SJSA1 (cell line): ENCODE measurements around the gene ARHGEF28. TPM values are rescaled to one million over a fixed set of nuclear protein-coding genes. Genes with fewer than 3 reads are reported as not detected.

ENCODE experiments used
- DNase-seq, 2 experiments: peaks; one replicate each; pipeline ENCODE4 v3.0.0-alpha.2; 2015 to 2020; ENCODE audit warnings: low spot score in 2 of 2, low read depth in 1 of 2
- H3K27ac ChIP-seq: fragments of 250-450 bp; sonication (Bioruptor Pico); 2 replicates; pipeline ENCODE4 v1.5.1; 2020; ENCODE audit warnings: mild to moderate bottlenecking, moderate library complexity
- H3K27me3 ChIP-seq: fragments of 250-450 bp; sonication (Bioruptor Pico); replicated peaks from 2 replicates; pipeline ENCODE4 v1.5.1; 2020; ENCODE audit warnings: mild to moderate bottlenecking, moderate library complexity
- H3K36me3 ChIP-seq: fragments of 250-450 bp; sonication (Bioruptor Pico); 2 replicates; pipeline ENCODE4 v1.5.1; 2020; ENCODE audit warnings: mild to moderate bottlenecking
- H3K4me1 ChIP-seq: fragments of 250-450 bp; sonication (Bioruptor Pico); replicated peaks from 2 replicates; pipeline ENCODE4 v1.6.1; 2021; ENCODE audit warnings: mild to moderate bottlenecking
- H3K4me3 ChIP-seq: fragments of 250-450 bp; sonication (Bioruptor Pico); 2 replicates; pipeline ENCODE4 v1.5.1; 2020; ENCODE audit warnings: mild to moderate bottlenecking
- H3K9me3 ChIP-seq: fragments of 250-450 bp; sonication (Bioruptor Pico); replicated peaks from 2 replicates; pipeline ENCODE4 v1.5.1; 2020; ENCODE audit warnings: mild to moderate bottlenecking
- total RNA-seq: library from RNA; depleted of rRNA; stranded (reverse); fragments of >200 nt; shearing (Covaris generic); gene quantifications from 2 replicates; pipeline ENCODE4 v1.2.3, GENCODE V29; 2014

ARHGEF28 gene
- total RNA-seq, 1 experiment from 2014 or later: 20.2 TPM

- Histone ChIP-seq H3K9me3 (no peaks in the 10 kb centered on the region), H3K36me3 (no peaks in the 10 kb centered on the region), H3K4me3 (no peak overlapping the region), H3K27me3 (no peaks in the 10 kb centered on the region), H3K27ac (no peak overlapping the region), H3K4me1 (peaks cover 25% of the 10 kb centered on the region)
- DNase-seq: no peak
These were observed 102.7 kb downstream of the ARHGEF28 start for GRCh38 chr5:73728493-73729273.

DNA sequence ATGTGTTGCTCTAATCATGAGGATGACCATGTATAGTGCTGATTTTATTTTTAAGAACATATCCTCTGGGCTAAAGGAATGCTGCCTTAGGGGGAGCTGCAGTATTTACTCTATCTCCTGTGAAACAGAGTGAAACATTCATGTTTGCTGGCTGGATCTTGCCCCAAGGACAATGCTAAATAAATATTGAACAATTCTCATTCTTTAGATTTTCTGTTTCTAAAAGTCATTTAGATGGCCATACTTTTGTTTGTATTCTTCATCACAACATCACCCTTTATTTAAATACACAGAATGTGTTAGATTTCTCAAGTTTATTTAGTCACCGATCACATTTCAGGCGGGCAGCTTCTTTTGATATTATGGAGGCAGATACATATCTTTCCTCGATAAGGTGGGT lies 103.3 kb downstream of the ARHGEF28 start:
- H3K36me3 ChIP-seq: no peaks in the 10 kb centered on the region
- H3K4me3 ChIP-seq: no peak overlapping the region
- H3K4me1 ChIP-seq: peaks cover 25% of the 10 kb centered on the region
- H3K27ac ChIP-seq: peak overlapping the region; percentile 4
- peak in 1 of 2 experiments; percentile 54 for DNase-seq
- no peaks in the 10 kb centered on the region for H3K9me3 ChIP-seq
- no peaks in the 10 kb centered on the region for H3K27me3 ChIP-seq

GRCh38 chr5:73732045-73732444 lies 106.0 kb downstream of the ARHGEF28 start:
- Histone ChIP-seq H3K36me3 (no peaks in the 10 kb centered on the region), H3K27me3 (no peaks in the 10 kb centered on the region), H3K4me3 (no peak overlapping the region), H3K9me3 (no peaks in the 10 kb centered on the region), H3K4me1 (peaks cover 15% of the 10 kb centered on the region), H3K27ac (no peak overlapping the region)
- DNase-seq: no peak

- no peak overlapping the region for H3K4me3 ChIP-seq
- no peaks in the 10 kb centered on the region for H3K9me3 ChIP-seq
- H3K27me3 ChIP-seq: no peaks in the 10 kb centered on the region
- no peaks in the 10 kb centered on the region for H3K36me3 ChIP-seq
- DNase-seq: no peak
- no peak overlapping the region for H3K27ac ChIP-seq
- peaks cover 12% of the 10 kb centered on the region for H3K4me1 ChIP-seq
These were observed 107.2 kb downstream of the ARHGEF28 start for GRCh38 chr5:73733219-73733618.

DNA sequence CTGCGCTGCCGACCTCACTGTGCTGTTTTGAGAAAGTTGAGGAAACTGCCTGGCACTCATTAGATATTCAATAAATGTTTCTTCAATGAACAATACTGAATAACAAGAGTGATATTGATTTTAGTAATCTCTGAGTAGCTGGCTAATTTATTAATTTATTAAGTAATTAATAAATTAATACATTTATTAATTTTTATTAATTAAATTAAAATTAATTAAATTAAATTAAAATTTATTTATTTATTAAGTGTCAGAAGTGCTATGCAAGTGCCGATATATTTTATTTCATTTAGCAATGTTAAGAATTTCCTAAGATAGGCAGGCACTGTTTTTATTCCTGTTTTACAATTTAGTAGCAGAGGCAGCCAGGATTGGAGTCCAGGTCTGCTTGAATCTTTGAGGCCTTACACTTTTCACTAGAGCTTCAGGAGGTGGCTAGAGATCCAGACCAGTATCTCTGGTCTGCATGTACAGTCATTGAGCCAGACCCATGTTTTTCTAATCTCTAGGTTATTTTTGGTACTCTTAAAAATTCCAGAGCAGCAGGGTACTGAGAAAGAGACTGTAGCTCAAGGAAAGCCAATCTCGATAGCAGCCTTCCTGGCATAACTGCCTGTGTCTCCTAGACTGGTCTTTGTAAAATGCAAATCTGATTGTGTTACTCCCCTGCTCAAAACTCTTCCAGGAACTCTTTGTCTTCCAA lies 109.2 kb downstream of the ARHGEF28 start:
- Histone ChIP-seq H3K27ac (no peak overlapping the region), H3K36me3 (no peaks in the 10 kb centered on the region), H3K27me3 (no peaks in the 10 kb centered on the region), H3K4me1 (peaks cover 1% of the 10 kb centered on the region), H3K4me3 (no peak overlapping the region), H3K9me3 (no peaks in the 10 kb centered on the region)
- no peak for DNase-seq

DNA sequence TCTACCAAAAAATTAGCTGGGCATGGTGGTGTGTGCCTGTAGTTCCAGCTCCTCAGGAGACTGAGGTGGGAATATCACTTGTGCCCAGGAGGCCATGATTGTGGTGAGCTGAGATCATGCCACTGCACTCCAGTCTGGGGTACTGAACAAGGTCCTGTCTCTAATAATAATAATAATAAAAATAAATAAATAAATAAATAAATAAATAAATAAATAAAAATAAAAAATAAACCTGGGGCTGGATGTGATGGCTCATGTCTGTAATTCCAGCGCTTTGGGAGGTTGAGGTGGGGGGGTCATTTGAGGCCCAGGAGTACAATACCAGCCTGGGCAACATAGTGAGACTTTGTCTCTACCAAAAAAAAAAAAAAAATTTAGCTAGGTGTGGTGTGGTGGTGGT lies 113.7 kb downstream of the ARHGEF28 start:
- no peak overlapping the region for H3K27ac ChIP-seq
- peaks cover 10% of the 10 kb centered on the region for H3K4me1 ChIP-seq
- DNase-seq: no peak
- no peaks in the 10 kb centered on the region for H3K36me3 ChIP-seq
- H3K9me3 ChIP-seq: no peaks in the 10 kb centered on the region
- H3K27me3 ChIP-seq: no peaks in the 10 kb centered on the region
- no peak overlapping the region for H3K4me3 ChIP-seq

DNA sequence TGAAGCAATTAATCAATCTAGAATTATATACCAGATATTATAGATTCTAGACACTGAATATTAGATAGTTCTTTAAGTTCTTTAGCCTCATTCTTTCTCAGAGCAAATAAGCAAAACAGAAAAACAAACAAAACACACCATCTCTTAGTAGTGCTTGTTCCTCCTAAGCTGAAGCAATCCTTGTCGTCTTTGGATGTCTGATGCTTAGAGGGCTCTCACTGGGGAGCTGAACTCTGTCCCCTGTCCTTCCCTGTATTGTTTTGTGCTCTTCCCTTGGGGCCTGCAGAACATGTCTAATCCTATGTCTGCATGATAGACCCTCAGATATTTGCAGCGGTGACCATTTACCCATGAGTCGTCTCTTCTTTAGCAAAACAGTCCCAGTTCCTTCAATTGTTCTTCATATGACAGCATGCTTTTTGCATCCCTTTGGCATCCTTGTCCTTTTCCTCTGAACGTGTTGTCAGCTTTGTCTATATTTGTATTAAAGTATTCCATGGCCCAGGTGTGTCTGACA lies 114.3 kb downstream of the ARHGEF28 start:
- Histone ChIP-seq H3K4me1 (peaks cover 10% of the 10 kb centered on the region), H3K27me3 (no peaks in the 10 kb centered on the region), H3K27ac (no peak overlapping the region), H3K36me3 (no peaks in the 10 kb centered on the region), H3K9me3 (no peaks in the 10 kb centered on the region), H3K4me3 (no peak overlapping the region)
- no peak for DNase-seq

DNA sequence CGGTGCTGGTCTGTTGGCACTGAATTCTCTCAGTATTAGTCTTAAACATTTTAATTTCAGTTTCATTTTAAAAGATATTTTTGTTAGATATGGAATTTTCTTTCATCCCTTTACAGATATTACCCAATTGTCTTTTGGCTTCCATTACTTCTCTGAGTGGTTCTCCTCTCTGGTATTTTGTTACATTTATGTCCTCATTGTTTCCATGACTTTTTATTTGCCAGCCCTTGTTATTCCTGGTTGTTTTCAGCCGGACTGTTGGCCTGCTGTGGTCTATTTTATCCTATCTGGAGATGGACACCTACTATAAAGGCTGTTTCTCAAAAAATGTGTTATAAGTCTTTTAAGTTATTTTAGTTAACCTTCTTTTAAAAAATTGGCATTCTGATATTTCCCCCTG lies 117.2 kb downstream of the ARHGEF28 start:
- no peak overlapping the region for H3K27ac ChIP-seq
- H3K36me3 ChIP-seq: no peaks in the 10 kb centered on the region
- H3K4me3 ChIP-seq: no peak overlapping the region
- H3K9me3 ChIP-seq: no peaks in the 10 kb centered on the region
- H3K4me1 ChIP-seq: peaks cover 18% of the 10 kb centered on the region
- H3K27me3 ChIP-seq: no peaks in the 10 kb centered on the region
- no peak for DNase-seq

DNA sequence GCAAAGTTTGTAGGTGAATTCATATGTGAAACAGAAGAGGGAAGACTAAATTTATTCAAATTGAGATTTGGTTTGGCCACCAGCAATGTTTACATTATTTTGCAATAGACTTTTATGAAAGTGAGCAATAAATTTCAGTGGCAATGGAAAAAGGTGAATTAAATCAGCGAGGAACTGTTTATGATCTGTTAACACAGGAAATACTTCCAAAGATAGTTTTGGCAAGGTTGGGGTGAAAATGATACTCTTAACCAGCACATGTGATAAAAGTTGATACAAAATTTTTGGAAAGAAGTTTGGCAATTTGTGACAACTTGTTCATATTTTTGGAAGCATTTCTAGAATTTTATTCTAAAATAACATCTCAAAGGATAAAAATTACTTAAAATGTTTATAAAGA lies 119.8 kb downstream of the ARHGEF28 start:
- peaks cover 18% of the 10 kb centered on the region for H3K4me1 ChIP-seq
- H3K27ac ChIP-seq: no peak overlapping the region
- H3K36me3 ChIP-seq: no peaks in the 10 kb centered on the region
- no peaks in the 10 kb centered on the region for H3K9me3 ChIP-seq
- no peak for DNase-seq
- H3K27me3 ChIP-seq: no peaks in the 10 kb centered on the region
- H3K4me3 ChIP-seq: no peak overlapping the region

GRCh38 chr5:73746608-73747007 lies 120.6 kb downstream of the ARHGEF28 start:
- Histone ChIP-seq H3K36me3 (0 out of 2 replicates have a peak, but pooled peaks cover 4% of the 10 kb centered on the region), H3K4me1 (peaks cover 16% of the 10 kb centered on the region), H3K27ac (no peak overlapping the region), H3K9me3 (no peaks in the 10 kb centered on the region), H3K27me3 (no peaks in the 10 kb centered on the region), H3K4me3 (no peak overlapping the region)
- no peak for DNase-seq

- no peak for DNase-seq
- Histone ChIP-seq H3K27ac (no peak overlapping the region), H3K27me3 (no peaks in the 10 kb centered on the region), H3K4me1 (peaks cover 16% of the 10 kb centered on the region), H3K36me3 (peaks cover 14% of the 10 kb centered on the region; the same call in 1 of the 2 replicates), H3K4me3 (no peak overlapping the region), H3K9me3 (no peaks in the 10 kb centered on the region)
These were observed 121.8 kb downstream of the ARHGEF28 start for GRCh38 chr5:73747696-73748380.

- peaks cover 14% of the 10 kb centered on the region for H3K36me3 ChIP-seq
- peaks cover 16% of the 10 kb centered on the region for H3K4me1 ChIP-seq
- H3K27ac ChIP-seq: no peak overlapping the region
- H3K27me3 ChIP-seq: no peaks in the 10 kb centered on the region
- no peak for DNase-seq
- no peak overlapping the region for H3K4me3 ChIP-seq
- H3K9me3 ChIP-seq: no peaks in the 10 kb centered on the region
These were observed 122.8 kb downstream of the ARHGEF28 start for GRCh38 chr5:73748510-73749400.
